Measurements from ENCODE around the gene SSC5D.

DNA sequence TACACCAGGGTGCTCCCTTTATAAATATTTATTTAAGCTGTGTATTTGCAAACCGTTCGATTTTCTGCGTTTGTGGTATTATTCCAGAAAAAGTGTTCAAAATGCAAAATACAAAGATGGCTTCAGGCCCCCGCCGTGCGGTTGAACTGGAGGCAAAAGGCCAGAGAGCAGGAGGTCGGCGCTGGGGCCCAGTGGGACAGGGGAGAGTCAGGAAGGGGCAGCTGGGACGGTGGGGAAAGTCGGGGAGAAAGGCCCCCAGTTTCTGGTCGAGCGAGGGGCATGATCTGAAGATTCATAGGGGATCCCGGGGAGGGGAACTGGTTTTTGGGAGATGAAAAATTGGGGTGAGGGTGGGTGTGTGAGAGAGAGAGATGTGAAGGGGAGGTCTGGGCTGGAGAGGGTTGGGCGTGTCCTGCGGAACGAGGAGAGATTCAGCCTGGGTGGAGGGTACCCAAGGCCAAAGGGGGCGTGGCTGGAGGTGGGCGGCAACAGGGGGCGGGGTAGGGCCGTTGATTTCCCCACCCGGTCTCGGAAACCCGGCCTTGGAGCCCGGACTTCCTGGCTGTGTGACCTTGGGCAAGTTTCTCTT, 27.5 kb upstream of the SSC5D start:
- TF ChIP-seq POLR2A (IDR thresholded peaks at IDR 0.05; ENCODE audit: low read length) = no peak
- no peak for TF ChIP-seq GATA1 (IDR thresholded peaks at IDR 0.05; ENCODE audit: low read depth, low read length)

Data from erythroblast (primary cell).